GM12878 (cell line): ENCODE measurements around the gene WRAP73. TPM values are rescaled to one million over a fixed set of nuclear protein-coding genes. Genes with fewer than 3 reads are reported as not detected.
A peak's percentile ranks its signal among the peaks of the same experiment; 100 is the strongest.

Experiments
- BCL3 ChIP-seq: IDR thresholded peaks from 2 replicates; pipeline ENCODE4 v1.6.1; 2011; ENCODE audit warnings: borderline replicate concordance, low read depth, mild to moderate bottlenecking, moderate library complexity, low read length; ENCODE audit not compliant: insufficient read depth, poor library complexity, severe bottlenecking
- BHLHE40 ChIP-seq, 2 experiments: fragments of 450-650 bp in 1 of 2; IDR thresholded peaks; 2 replicates each; pipeline ENCODE4 v1.6.1; 2011 to 2017; ENCODE audit warnings: low read depth in 2 of 2, borderline replicate concordance in 1 of 2, improper control_type of control experiment in 1 of 2, low read length in 1 of 2, mild to moderate bottlenecking in 1 of 2
- DPF2 ChIP-seq: fragments of 450-650 bp; IDR thresholded peaks from 2 replicates; pipeline ENCODE4 v1.6.1; 2017; ENCODE audit warnings: mild to moderate bottlenecking
- HDAC6 ChIP-seq: fragments of 200-600 bp; sonication (generic); IDR thresholded peaks from one replicate; pipeline ENCODE4 v1.8.0; 2017; ENCODE audit warnings: antibody characterized with exemption; ENCODE audit not compliant: unreplicated experiment
- HDGF ChIP-seq: fragments of 450-650 bp; IDR thresholded peaks from 2 replicates; pipeline ENCODE4 v1.6.1; 2016; ENCODE audit warnings: antibody characterized with exemption
- KDM1A ChIP-seq: fragments of 200-600 bp; sonication (generic); IDR thresholded peaks from 2 replicates; pipeline ENCODE4 v1.6.1; 2016; ENCODE audit warnings: borderline replicate concordance
- MEF2A ChIP-seq: IDR thresholded peaks from 2 replicates; pipeline ENCODE4 v1.6.1; 2011; ENCODE audit warnings: low read depth, mild to moderate bottlenecking, low read length, moderate library complexity; ENCODE audit not compliant: insufficient read depth
- NBN ChIP-seq: fragments of 450-650 bp; IDR thresholded peaks from 2 replicates; pipeline ENCODE4 v1.6.1; 2016
- NR2F1 ChIP-seq: fragments of 450-650 bp; conservative IDR thresholded peaks from 2 replicates; pipeline ENCODE4 v1.6.1; 2017; ENCODE audit warnings: mild to moderate bottlenecking
- NRF1 ChIP-seq: conservative IDR thresholded peaks from 2 replicates; pipeline ENCODE4 v1.6.1; 2011; ENCODE audit warnings: mild to moderate bottlenecking, low read depth, low read length, improper control_type of control experiment
- PBX3 ChIP-seq: IDR thresholded peaks from 2 replicates; pipeline ENCODE4 v1.6.1; 2011; ENCODE audit warnings: mild to moderate bottlenecking, low read depth, low read length, moderate library complexity; ENCODE audit not compliant: insufficient replicate concordance
- SMAD1 ChIP-seq: fragments of 450-650 bp; IDR thresholded peaks from 2 replicates; pipeline ENCODE4 v1.6.1; 2018; ENCODE audit warnings: mild to moderate bottlenecking, low read depth; ENCODE audit not compliant: partially characterized antibody
- YBX1 ChIP-seq: fragments of 450-650 bp; IDR thresholded peaks from 2 replicates; pipeline ENCODE4 v1.6.1; 2016; ENCODE audit warnings: antibody characterized with exemption
- ZNF217 ChIP-seq: fragments of 450-650 bp; IDR thresholded peaks from 2 replicates; pipeline ENCODE4 v1.6.1; 2017; ENCODE audit warnings: antibody characterized with exemption, mild to moderate bottlenecking
- ZNF687 ChIP-seq: fragments of 450-650 bp; IDR thresholded peaks from 2 replicates; pipeline ENCODE4 v1.6.1; 2017; ENCODE audit warnings: mild to moderate bottlenecking, moderate library complexity
- polyA plus RNA-seq, 11 experiments: library from polyadenylated mRNA; depleted of rRNA in 4 of 11; unstranded in 6 of 11; stranded (reverse) in 5 of 11; fragments of >200 nt; fragmentation: Nextera tagmentation in 4 of 11; fragmentation: Illumina TruSeq in 1 of 11; extraction: Ambion mirVana in 4 of 11; extraction: Trizol in 1 of 11; gene quantifications; 1 replicate in 1 of 11; 2 replicates in 10 of 11; pipeline versions ENCODE4 v1.2.1 to v1.2.3, GENCODE V29; 2011 to 2016; ENCODE audit warnings: inconsistent platforms in 2 of 11, missing spikeins in 2 of 11, low read depth in 1 of 11
- total RNA-seq, 4 experiments: library from RNA; depleted of rRNA in 3 of 4; stranded (reverse); fragments of >200 nt in 3 of 4; fragmentation: Illumina TruSeq in 1 of 4; extraction: Trizol in 1 of 4; gene quantifications; 2 replicates each; pipeline versions ENCODE4 v1.2.1 to v1.2.3, GENCODE V29; 2013 to 2021
- TF ChIP-seq, protein P1 (sequence below): fragments of 450-650 bp; conservative IDR thresholded peaks from 2 replicates; pipeline ENCODE4 v1.6.1; 2017; ENCODE audit warnings: mild to moderate bottlenecking, moderate library complexity
- TF ChIP-seq, protein P2 (sequence below): fragments of 450-650 bp; formaldehyde crosslinking; IDR thresholded peaks from 2 replicates; pipeline ENCODE4 v1.4.0; 2022; ENCODE audit warnings: mild to moderate bottlenecking, moderate library complexity

The WRAP73 gene
- total and polyA plus RNA-seq, 10 of the 15 experiments (the other 5 are each of a cell fraction or from before 2014, with no cell fraction given): 3.2 to 65.8 (median 48.0) TPM

GRCh38 chr1:3673381-3674099, 23.6 kb upstream of the WRAP73 start (continued):
- TF ChIP-seq, protein P1, sequence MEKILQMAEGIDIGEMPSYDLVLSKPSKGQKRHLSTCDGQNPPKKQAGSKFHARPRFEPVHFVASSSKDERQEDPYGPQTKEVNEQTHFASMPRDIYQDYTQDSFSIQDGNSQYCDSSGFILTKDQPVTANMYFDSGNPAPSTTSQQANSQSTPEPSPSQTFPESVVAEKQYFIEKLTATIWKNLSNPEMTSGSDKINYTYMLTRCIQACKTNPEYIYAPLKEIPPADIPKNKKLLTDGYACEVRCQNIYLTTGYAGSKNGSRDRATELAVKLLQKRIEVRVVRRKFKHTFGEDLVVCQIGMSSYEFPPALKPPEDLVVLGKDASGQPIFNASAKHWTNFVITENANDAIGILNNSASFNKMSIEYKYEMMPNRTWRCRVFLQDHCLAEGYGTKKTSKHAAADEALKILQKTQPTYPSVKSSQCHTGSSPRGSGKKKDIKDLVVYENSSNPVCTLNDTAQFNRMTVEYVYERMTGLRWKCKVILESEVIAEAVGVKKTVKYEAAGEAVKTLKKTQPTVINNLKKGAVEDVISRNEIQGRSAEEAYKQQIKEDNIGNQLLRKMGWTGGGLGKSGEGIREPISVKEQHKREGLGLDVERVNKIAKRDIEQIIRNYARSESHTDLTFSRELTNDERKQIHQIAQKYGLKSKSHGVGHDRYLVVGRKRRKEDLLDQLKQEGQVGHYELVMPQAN: 0 out of 2 replicates have a peak, but pooled peaks have one; percentile 33
- TF ChIP-seq HDAC6 (no peak), KDM1A (no peak), BHLHE40 (IDR thresholded peaks at IDR 0.05; ENCODE audit: borderline replicate concordance in 1 of 2, low read depth in 2 of 2, low read length in 1 of 2) (peak in 1 of 2 experiments; percentile 83; a peak in 3 of 4 replicates), HDGF (peak; percentile 93), ZNF687 (no peak), NBN (peak; percentile 80), SMAD1 (peak; percentile 6), MEF2A (0 out of 2 replicates have a peak, but pooled peaks have one; percentile 29), NRF1 (no peak), PBX3 (peak; percentile 89), DPF2 (peak; percentile 77; the same call in 1 of the 2 replicates), YBX1 (no peak), ZNF217 (peak; percentile 93; the same call in 1 of the 2 replicates), NR2F1 (no peak), BCL3 (no peak)
- TF ChIP-seq, protein P2, sequence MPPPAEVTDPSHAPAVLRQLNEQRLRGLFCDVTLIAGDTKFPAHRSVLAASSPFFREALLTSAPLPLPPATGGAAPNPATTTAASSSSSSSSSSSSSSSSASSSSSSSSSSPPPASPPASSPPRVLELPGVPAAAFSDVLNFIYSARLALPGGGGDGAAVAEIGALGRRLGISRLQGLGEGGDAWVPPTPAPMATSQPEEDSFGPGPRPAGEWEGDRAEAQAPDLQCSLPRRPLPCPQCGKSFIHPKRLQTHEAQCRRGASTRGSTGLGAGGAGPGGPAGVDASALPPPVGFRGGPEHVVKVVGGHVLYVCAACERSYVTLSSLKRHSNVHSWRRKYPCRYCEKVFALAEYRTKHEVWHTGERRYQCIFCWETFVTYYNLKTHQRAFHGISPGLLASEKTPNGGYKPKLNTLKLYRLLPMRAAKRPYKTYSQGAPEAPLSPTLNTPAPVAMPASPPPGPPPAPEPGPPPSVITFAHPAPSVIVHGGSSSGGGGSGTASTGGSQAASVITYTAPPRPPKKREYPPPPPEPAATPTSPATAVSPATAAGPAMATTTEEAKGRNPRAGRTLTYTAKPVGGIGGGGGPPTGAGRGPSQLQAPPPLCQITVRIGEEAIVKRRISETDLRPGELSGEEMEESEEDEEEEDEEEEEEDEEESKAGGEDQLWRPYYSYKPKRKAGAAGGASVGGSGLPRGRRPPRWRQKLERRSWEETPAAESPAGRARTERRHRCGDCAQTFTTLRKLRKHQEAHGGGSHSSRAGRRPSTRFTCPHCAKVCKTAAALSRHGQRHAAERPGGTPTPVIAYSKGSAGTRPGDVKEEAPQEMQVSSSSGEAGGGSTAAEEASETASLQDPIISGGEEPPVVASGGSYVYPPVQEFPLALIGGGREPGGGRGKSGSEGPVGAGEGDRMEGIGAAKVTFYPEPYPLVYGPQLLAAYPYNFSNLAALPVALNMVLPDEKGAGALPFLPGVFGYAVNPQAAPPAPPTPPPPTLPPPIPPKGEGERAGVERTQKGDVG: no peak
